Endothelial cell of umbilical vein (primary cell): Measurements from ENCODE around the gene SH3TC1.

Experiments used
- CTCF ChIP-seq, 2 donors: IDR thresholded peaks; 1 replicate in 1 of 2; 2 replicates in 1 of 2; pipeline ENCODE4 v1.5.1; 2011; ENCODE audit warnings: low read length in 2 of 2, mild to moderate bottlenecking in 2 of 2, moderate library complexity in 2 of 2, control low read depth in 1 of 2, inconsistent platforms in 1 of 2, low read depth in 1 of 2; ENCODE audit not compliant: insufficient read depth in 1 of 2; ENCODE audit errors: extremely low read depth in 1 of 2
- EZH2 ChIP-seq: IDR thresholded peaks from 2 replicates; pipeline ENCODE4 v1.6.1; 2012; ENCODE audit warnings: borderline replicate concordance, low read depth, mild to moderate bottlenecking, moderate library complexity, low read length, inconsistent platforms; ENCODE audit not compliant: severe bottlenecking
- FOS ChIP-seq: IDR thresholded peaks from 2 replicates; pipeline ENCODE4 v1.6.1; 2011; ENCODE audit warnings: mild to moderate bottlenecking, low read length, moderate library complexity, borderline replicate concordance; ENCODE audit not compliant: insufficient read depth
- GATA2 ChIP-seq: IDR thresholded peaks from 2 replicates; pipeline ENCODE4 v1.7.0; 2011; ENCODE audit warnings: low read depth, mild to moderate bottlenecking, moderate library complexity, mixed read lengths, low read length; ENCODE audit not compliant: insufficient read length, insufficient read depth
- JUN ChIP-seq: IDR thresholded peaks from 2 replicates; pipeline ENCODE4 v1.6.1; 2011; ENCODE audit warnings: borderline replicate concordance, low read depth; ENCODE audit not compliant: insufficient read length, insufficient read depth
- MAX ChIP-seq: IDR thresholded peaks from 2 replicates; pipeline ENCODE4 v1.6.1; 2011; ENCODE audit not compliant: insufficient read depth, insufficient read length
- MYC ChIP-seq: IDR thresholded peaks from one replicate; pipeline ENCODE4 v1.6.1; 2011; ENCODE audit warnings: mild to moderate bottlenecking, low read depth, low read length
- POLR2A ChIP-seq: IDR thresholded peaks from 2 replicates; pipeline ENCODE4 v1.6.1; 2012; ENCODE audit warnings: low read depth, mild to moderate bottlenecking, control low read depth, low read length
- POLR2AphosphoS5 ChIP-seq: IDR thresholded peaks from 2 replicates; pipeline ENCODE4 v1.6.1; 2012; ENCODE audit warnings: low read depth, mild to moderate bottlenecking, control low read depth, low read length, moderate library complexity; ENCODE audit not compliant: insufficient read depth

DNA sequence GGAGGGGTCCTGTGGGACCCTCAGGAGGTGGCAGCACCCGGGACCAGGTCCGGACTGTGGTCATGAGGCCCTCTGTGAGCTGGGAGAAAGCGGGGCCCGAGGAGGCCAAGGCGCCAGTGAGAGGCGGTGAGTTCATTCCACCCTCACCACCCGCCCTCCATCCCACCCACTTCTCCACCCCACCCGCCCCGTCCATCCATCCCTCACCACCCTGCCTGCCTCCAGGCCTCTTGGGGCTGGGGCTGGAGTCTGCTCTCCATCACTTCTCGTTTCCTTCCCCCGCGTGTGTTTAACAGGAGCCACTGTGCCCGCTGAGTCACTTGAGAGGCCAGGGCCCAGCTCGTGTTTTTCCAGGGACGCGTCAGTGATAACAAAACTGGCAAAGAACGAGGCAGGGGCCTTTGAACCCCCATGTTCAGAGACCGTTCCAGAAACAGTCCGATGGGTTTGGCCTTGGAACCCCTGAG, 6.2 kb downstream of the SH3TC1 start:
- TF ChIP-seq CTCF (IDR thresholded peaks at IDR 0.05; ENCODE audit: extremely low read depth in 1 of 2, insufficient read depth in 1 of 2, low read depth in 1 of 2, low read length in 2 of 2) (no peak), POLR2AphosphoS5 (no peak), POLR2A (peak; percentile 29), EZH2 (no peak), MYC (no peak), JUN (no peak), MAX (no peak), GATA2 (no peak), FOS (no peak)
